GM18498 (cell line): ENCODE measurements around the gene LITAF.

Experiments
- ATAC-seq: cut with Tn5 transposase; IDR thresholded peaks from one replicate; pipeline ENCODE4 v1.9.1; 2021; ENCODE audit warnings: mild to moderate bottlenecking, moderate library complexity; ENCODE audit not compliant: unreplicated experiment

Gene LITAF

GRCh38 chr16:11497851-11498289 lies 88.8 kb downstream of the LITAF start:
- ATAC-seq: no peak
